ENCODE data around the gene FSIP2. TPM values are rescaled to one million over a fixed set of nuclear protein-coding genes. Genes with fewer than 3 reads are reported as not detected.

FSIP2 gene
- total RNA-seq, 4 donors from 2014 or later = under 0.01 to 4.3 (median 1.2) TPM

DNA sequence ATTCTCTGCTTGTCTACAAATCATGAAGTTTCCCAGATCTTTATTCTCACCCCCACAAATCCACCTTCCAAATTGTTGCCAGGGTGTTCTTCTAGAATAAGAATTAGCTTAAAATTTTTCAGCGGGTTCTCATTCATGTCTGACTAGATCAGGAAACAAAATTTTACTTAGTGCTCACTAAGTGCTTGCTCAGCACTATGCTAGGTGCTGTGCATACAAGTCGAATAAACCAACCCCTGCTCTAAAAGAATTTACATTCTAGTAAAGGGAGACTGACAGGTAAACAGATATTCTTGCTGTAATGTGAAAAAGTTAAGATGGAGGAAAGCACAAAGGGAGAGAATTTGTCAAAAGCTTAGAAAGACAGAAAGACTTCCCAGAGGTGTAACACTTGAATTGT is 2.4 kb upstream of the FSIP2 start:
- DNase-seq = no peak
- TF ChIP-seq, protein P1, sequence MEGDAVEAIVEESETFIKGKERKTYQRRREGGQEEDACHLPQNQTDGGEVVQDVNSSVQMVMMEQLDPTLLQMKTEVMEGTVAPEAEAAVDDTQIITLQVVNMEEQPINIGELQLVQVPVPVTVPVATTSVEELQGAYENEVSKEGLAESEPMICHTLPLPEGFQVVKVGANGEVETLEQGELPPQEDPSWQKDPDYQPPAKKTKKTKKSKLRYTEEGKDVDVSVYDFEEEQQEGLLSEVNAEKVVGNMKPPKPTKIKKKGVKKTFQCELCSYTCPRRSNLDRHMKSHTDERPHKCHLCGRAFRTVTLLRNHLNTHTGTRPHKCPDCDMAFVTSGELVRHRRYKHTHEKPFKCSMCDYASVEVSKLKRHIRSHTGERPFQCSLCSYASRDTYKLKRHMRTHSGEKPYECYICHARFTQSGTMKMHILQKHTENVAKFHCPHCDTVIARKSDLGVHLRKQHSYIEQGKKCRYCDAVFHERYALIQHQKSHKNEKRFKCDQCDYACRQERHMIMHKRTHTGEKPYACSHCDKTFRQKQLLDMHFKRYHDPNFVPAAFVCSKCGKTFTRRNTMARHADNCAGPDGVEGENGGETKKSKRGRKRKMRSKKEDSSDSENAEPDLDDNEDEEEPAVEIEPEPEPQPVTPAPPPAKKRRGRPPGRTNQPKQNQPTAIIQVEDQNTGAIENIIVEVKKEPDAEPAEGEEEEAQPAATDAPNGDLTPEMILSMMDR (IDR thresholded peaks at IDR 0.05) = no peak
- TF ChIP-seq POLR2A (IDR thresholded peaks at IDR 0.05) = no peak
- Histone ChIP-seq H3K4me3 (no peak overlapping the region), H3K27ac (no peak overlapping the region), H3K4me1 (no peaks in the 10 kb centered on the region), H3K27me3 (no peaks in the 10 kb centered on the region), H3K36me3 (no peaks in the 10 kb centered on the region), H3K9me3 (no peaks in the 10 kb centered on the region)
- intact Hi-C loops (cut with DNase I; ENCODE audit: low total_unique reads) = no loop called here

DNA sequence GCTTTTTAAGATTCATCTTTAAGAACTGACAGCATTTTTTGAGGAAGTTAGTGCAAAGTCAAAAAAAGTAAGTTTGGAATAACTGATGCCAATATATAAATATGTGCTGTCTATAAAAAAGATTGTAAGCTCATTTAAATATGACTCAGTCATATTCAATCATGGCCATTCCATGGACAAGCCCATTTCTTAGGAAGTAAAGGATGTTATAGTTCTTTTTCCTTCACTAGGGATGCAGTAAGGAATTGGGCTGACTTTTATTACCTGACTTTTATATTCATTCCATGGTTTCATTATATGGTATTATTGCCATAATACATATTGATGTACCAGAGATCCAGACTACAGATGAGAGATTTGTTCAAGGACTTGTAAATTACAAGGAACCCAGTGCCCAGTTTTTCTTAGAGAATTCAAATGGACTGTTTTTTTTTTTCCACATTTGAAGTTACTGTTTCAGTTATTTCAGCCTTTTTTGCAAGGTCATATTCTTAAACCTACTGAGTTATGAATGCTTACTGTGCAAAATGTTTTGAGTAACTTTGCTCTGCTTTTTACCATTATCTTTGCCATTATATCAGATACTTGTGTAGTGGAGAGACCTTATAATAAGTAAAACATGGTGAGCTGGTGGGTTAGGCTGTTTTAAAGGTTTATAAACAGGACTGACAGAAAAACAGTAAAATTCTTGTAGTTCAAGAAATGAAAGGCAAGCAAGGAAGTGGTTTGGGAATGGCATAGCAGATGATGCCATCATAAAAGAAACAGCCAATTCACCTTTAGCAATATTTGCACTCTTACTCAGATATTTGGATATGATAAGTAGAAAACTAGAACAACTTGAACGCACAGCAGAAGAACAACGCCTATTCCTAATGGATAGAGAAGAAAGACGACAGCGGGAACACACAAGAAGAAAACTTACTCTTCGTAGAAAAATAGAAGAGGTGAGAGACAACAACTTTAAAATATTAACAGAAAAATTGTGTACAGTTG is 7.6 kb downstream of the FSIP2 start:
- no peak overlapping the region for H3K4me3 ChIP-seq
- no peaks in the 10 kb centered on the region for H3K27me3 ChIP-seq
- intact Hi-C loops (cut with DNase I; ENCODE audit: low total_unique reads) = no loop called here
- no peak for DNase-seq
- no peaks in the 10 kb centered on the region for H3K4me1 ChIP-seq
- no peak for TF ChIP-seq POLR2A (IDR thresholded peaks at IDR 0.05)
- TF ChIP-seq, protein P1 (IDR thresholded peaks at IDR 0.05) = no peak
- H3K9me3 ChIP-seq = no peaks in the 10 kb centered on the region
- no peaks in the 10 kb centered on the region for H3K36me3 ChIP-seq
- H3K27ac ChIP-seq = no peak overlapping the region

DNA sequence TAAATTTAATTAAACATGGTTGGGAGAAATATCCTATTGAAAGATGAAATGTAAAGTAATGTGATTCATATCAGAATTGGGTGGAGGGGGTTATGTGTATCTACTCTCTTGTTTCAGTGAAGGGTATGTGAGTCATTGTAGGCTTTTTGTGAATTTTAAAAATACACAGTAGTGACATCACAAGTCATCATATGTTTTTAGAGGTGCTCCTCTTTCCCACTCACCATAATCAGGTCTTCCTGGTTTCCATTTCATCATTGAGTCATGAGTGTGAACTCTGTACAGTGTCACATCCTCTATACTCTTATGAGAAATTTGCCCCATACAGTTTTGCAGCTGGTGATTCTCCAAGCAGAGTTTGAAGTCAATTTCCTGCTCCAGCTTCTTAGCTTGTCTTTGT is 18.8 kb downstream of the FSIP2 start:
- Histone ChIP-seq H3K4me3 (no peak overlapping the region), H3K27ac (no peak overlapping the region), H3K4me1 (no peaks in the 10 kb centered on the region), H3K9me3 (no peaks in the 10 kb centered on the region), H3K27me3 (no peaks in the 10 kb centered on the region), H3K36me3 (no peaks in the 10 kb centered on the region)
- no peak for DNase-seq
- TF ChIP-seq, protein P1 (IDR thresholded peaks at IDR 0.05) = no peak
- no peak for TF ChIP-seq POLR2A (IDR thresholded peaks at IDR 0.05)
- intact Hi-C loops (cut with DNase I; ENCODE audit: low total_unique reads) = no loop called here

DNA sequence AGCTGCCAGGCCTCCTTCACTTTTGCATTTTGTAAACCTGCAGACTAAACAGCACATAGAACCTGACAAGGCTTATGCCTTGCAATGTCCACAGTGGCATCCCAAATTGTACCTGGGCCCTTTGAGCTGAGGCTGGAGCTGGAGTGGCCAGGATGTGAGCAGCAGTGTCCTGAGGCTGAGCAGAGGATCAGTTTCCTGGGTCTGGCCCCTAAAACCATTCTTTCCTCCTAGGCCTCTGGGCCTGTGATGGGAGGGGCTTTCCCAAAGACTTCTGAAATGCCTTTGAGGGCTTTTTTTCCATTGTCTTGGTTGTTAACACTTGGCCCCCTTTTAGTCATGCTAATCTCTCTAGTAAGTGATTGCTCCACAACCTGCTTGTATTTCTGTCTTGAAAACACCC is 32.8 kb downstream of the FSIP2 start:
- intact Hi-C loops (cut with DNase I; ENCODE audit: low total_unique reads) = no loop called here
- Histone ChIP-seq H3K4me3 (no peak overlapping the region), H3K4me1 (no peaks in the 10 kb centered on the region), H3K9me3 (peaks cover 0 to 23% of the 10 kb centered on the region in 2 donors), H3K27ac (no peak overlapping the region), H3K27me3 (no peaks in the 10 kb centered on the region), H3K36me3 (no peaks in the 10 kb centered on the region)
- no peak for TF ChIP-seq POLR2A (IDR thresholded peaks at IDR 0.05)
- TF ChIP-seq, protein P1 (IDR thresholded peaks at IDR 0.05) = no peak
- DNase-seq = no peak

DNA sequence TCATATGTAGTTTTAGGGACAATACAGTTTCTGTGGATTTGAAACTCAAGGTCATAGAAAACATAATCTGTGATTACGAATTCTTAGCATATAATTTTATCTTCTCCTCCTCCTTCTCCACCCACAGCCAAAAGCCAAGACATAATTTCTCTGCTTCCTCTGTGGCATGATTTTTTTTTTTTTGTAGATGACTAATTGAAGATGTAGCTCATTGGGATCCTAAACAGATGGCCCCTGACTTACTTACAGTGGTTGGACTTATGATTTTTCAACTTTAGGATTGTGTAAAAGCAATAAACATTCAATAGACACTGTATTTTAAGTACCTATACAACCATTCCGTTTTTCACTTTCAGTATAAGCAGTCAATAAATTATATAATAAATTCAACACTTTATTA is 42.3 kb downstream of the FSIP2 start:
- H3K4me1 ChIP-seq = no peaks in the 10 kb centered on the region
- H3K9me3 ChIP-seq = no peaks in the 10 kb centered on the region
- H3K27ac ChIP-seq = no peak overlapping the region
- intact Hi-C loops (cut with DNase I; ENCODE audit: low total_unique reads) = no loop called here
- DNase-seq = no peak
- H3K4me3 ChIP-seq = no peak overlapping the region
- H3K36me3 ChIP-seq = no peaks in the 10 kb centered on the region
- TF ChIP-seq, protein P1 (IDR thresholded peaks at IDR 0.05) = no peak
- H3K27me3 ChIP-seq = no peaks in the 10 kb centered on the region
